ENCODE results near the gene SOX8. TPM values are rescaled to one million over a fixed set of nuclear protein-coding genes. Genes with fewer than 3 reads are reported as not detected.
A peak's percentile ranks its signal among the peaks of the same experiment; 100 is the strongest.
"Not testable (repeated sequence)": the region's sequence is repeated elsewhere in the genome, so short reads cannot be mapped to it uniquely, and the experiment has no call there.

The SOX8 gene
- total and polyA plus RNA-seq, 8 donors: 0.54 to 5.5 (median 0.83) TPM

- no peak overlapping the region for H3K4me3 ChIP-seq
- intact Hi-C loops (cut with DNase I): no loop called here
- DNase-seq (no peak), ATAC-seq (no peak), FAIRE-seq (no peak)
- H3K9me3 ChIP-seq: no peaks in the 10 kb centered on the region
- no peaks in the 10 kb centered on the region for H3K4me1 ChIP-seq
- TF ChIP-seq CTCF (IDR thresholded peaks at IDR 0.05): no peak
- H3K36me3 ChIP-seq: no peaks in the 10 kb centered on the region
- 52 to 69% methylated on average over 10 to 11 of the region's 11 CpGs for WGBS, 2 donors
- H3K27me3 ChIP-seq: peaks cover 0 to 5% (median 0%) of the 10 kb centered on the region in 4 donors
- H3K27ac ChIP-seq: no peak overlapping the region
Observed at GRCh38 chr16:1020091-1020399, 38.5 kb downstream of the SOX8 start.

GRCh38 chr16:1020591-1020990 is 39.0 kb downstream of the SOX8 start:
- no peak for FAIRE-seq
- Histone ChIP-seq H3K27ac (no peak overlapping the region), H3K4me1 (no peaks in the 10 kb centered on the region), H3K36me3 (no peaks in the 10 kb centered on the region), H3K9me3 (no peaks in the 10 kb centered on the region), H3K4me3 (no peak overlapping the region), H3K27me3 (peaks cover 0 to 5% (median 0%) of the 10 kb centered on the region in 4 donors)
- WGBS, 2 donors: 57 to 80% methylated on average over 11 of the region's 11 CpGs
- intact Hi-C loops (cut with DNase I): no loop called here
- no peak for DNase-seq
- no peak for TF ChIP-seq CTCF (IDR thresholded peaks at IDR 0.05)
- ATAC-seq: no peak

DNA sequence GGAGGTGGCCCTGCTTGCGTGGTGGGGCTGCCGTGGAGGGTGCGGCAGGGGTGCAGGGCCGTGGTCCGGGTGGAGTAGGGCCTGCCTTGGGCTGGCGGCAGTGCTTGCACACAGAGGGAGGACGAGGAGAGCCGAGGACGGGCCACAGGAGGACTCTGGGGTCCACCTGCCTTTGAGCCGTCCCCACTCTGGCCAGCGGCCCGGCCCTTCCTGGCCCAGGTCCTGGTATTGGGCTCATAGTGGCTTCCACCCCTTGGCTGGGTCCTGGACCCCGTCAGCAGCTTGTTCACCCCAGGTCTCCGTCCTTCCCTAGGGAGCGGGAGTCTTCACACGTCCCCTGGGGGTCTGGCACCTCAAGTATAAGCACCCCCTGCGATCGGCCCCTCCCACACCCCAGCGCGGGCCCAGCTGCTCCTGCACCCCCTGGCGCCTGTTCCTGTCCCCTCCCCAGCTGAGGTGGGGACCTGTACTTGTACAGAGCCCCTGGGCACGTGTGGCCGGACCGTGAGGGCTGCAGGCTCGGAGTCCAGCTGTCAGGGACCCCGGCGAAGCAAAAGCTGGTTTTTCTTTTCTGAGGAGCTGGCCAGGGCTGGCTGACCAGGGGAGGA is 40.1 kb downstream of the SOX8 start:
- Histone ChIP-seq H3K4me3 (no peak overlapping the region), H3K4me1 (no peaks in the 10 kb centered on the region), H3K27ac (no peak overlapping the region), H3K36me3 (no peaks in the 10 kb centered on the region), H3K9me3 (no peaks in the 10 kb centered on the region), H3K27me3 (peaks cover 0 to 5% (median 0%) of the 10 kb centered on the region in 4 donors)
- DNase-seq (no peak), FAIRE-seq (no peak), ATAC-seq (no peak)
- WGBS, 2 donors: 60 to 72% methylated on average over 23 to 27 of the region's 27 CpGs
- intact Hi-C loops (cut with DNase I): no loop called here
- TF ChIP-seq CTCF (IDR thresholded peaks at IDR 0.05): no peak

DNA sequence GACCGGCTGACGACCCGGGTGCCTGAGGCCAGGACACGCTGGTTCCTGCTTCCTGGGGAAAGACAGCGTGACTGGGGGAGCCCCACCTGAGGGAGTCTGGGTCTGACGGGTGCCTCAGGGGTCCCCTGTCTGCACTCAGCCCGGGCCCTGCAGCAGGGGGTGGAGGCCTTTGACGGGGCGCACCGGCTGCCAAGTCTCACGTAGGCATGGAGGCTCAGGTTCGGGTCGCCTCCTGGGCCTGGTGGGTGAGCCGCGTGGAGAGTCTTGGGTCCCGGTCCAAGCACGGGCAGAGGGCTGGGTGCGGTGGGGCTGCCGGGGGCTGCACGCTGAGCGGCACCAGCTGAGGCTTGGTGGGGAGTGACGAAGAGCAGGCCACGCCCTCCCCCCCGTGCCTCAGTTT is 40.9 kb downstream of the SOX8 start:
- no peak for FAIRE-seq
- peaks cover 0 to 5% (median 0%) of the 10 kb centered on the region in 4 donors for H3K27me3 ChIP-seq
- H3K36me3 ChIP-seq: no peaks in the 10 kb centered on the region
- H3K4me1 ChIP-seq: no peaks in the 10 kb centered on the region
- no peaks in the 10 kb centered on the region for H3K9me3 ChIP-seq
- ATAC-seq: no peak
- DNase-seq: no peak
- no peak for TF ChIP-seq CTCF (IDR thresholded peaks at IDR 0.05)
- no peak overlapping the region for H3K27ac ChIP-seq
- intact Hi-C loops (cut with DNase I): no loop called here
- H3K4me3 ChIP-seq: no peak overlapping the region
- WGBS, 2 donors: 58 to 67% methylated on average over 18 to 24 of the region's 24 CpGs

GRCh38 chr16:1024138-1024537 is 42.6 kb downstream of the SOX8 start:
- no peaks in the 10 kb centered on the region for H3K4me1 ChIP-seq
- H3K9me3 ChIP-seq: no peaks in the 10 kb centered on the region
- no peak overlapping the region for H3K4me3 ChIP-seq
- 34 to 67% methylated on average over 20 of the region's 20 CpGs for WGBS, 2 donors
- no peak for FAIRE-seq
- H3K27ac ChIP-seq: no peak overlapping the region
- no peaks in the 10 kb centered on the region for H3K36me3 ChIP-seq
- DNase-seq: no peak
- no peak for TF ChIP-seq CTCF (IDR thresholded peaks at IDR 0.05)
- intact Hi-C loops (cut with DNase I): no loop called here
- H3K27me3 ChIP-seq: peaks cover 0 to 5% (median 0%) of the 10 kb centered on the region in 4 donors
- ATAC-seq: no peak

- peak; percentile 64 for FAIRE-seq
- H3K9me3 ChIP-seq; H3K4me3 ChIP-seq; H3K27ac ChIP-seq; H3K4me1 ChIP-seq; ATAC-seq; H3K27me3 ChIP-seq; intact Hi-C loops (cut with DNase I); H3K36me3 ChIP-seq: not testable (repeated sequence)
- peak in 2 of 6 donors; percentile 61 to 93 for DNase-seq
- 62 to 64% methylated on average over 24 of the region's 24 CpGs for WGBS, 2 donors
Observed at GRCh38 chr16:1025183-1025809, 43.7 kb downstream of the SOX8 start.
